ENCODE results near the gene FANCE. TPM values are rescaled to one million over a fixed set of nuclear protein-coding genes. Genes with fewer than 3 reads are reported as not detected.

Gene FANCE
- total RNA-seq, 1 donor from 2014 or later, result 14.5 TPM

- peak; percentile 98 for DNase-seq
Observed at GRCh38 chr6:35468181-35468979, 16.2 kb downstream of the FANCE start, which contains the start of gene RPL10A. RPL10A (plus strand) TSS chr6:35468401; CDS start chr6:35468435, 34 bp downstream.

GRCh38 chr6:35468980-35469750 lies 17.0 kb downstream of the FANCE start:
- DNase-seq, result no peak

GRCh38 chr6:35469751-35470662 lies 17.9 kb downstream of the FANCE start:
- DNase-seq, result peak; percentile 25

GRCh38 chr6:35470663-35471120 lies 18.6 kb downstream of the FANCE start:
- DNase-seq, result no peak

GRCh38 chr6:35471836-35472345 lies 19.8 kb downstream of the FANCE start:
- DNase-seq, result no peak

GRCh38 chr6:35473075-35473849 lies 21.1 kb downstream of the FANCE start:
- DNase-seq, result no peak

GRCh38 chr6:35473850-35474130 lies 21.7 kb downstream of the FANCE start:
- no peak for DNase-seq

GRCh38 chr6:35474131-35474941 lies 22.2 kb downstream of the FANCE start:
- DNase-seq, result no peak

- no peak for DNase-seq
Observed at GRCh38 chr6:35474942-35475570, 22.9 kb downstream of the FANCE start.

GRCh38 chr6:35475573-35475972 lies 23.4 kb downstream of the FANCE start:
- no peak for DNase-seq

GRCh38 chr6:35476004-35476403 lies 23.9 kb downstream of the FANCE start:
- no peak for DNase-seq

GRCh38 chr6:35477028-35477427 lies 24.9 kb downstream of the FANCE start:
- DNase-seq, result no peak

GRCh38 chr6:35477551-35478179 lies 25.5 kb downstream of the FANCE start:
- no peak for DNase-seq

GRCh38 chr6:35478259-35478658 lies 26.1 kb downstream of the FANCE start:
- DNase-seq, result no peak

GRCh38 chr6:35480176-35480575 lies 28.0 kb downstream of the FANCE start:
- DNase-seq, result no peak

- DNase-seq, result no peak
Observed at GRCh38 chr6:35481226-35481625, 29.1 kb downstream of the FANCE start.

GRCh38 chr6:35483062-35483461 lies 30.9 kb downstream of the FANCE start:
- no peak for DNase-seq

GRCh38 chr6:35483490-35483889 lies 31.4 kb downstream of the FANCE start:
- no peak for DNase-seq

GRCh38 chr6:35483893-35484645 lies 31.9 kb downstream of the FANCE start:
- no peak for DNase-seq
